GM13976 (cell line): Measurements from ENCODE around the gene OR4D1.
A peak's percentile ranks its signal among the peaks of the same experiment; 100 is the strongest.

Experiments
- DNase-seq: peaks from one replicate; pipeline ENCODE4 v3.0.0; 2012; ENCODE audit warnings: low spot score
- CTCF ChIP-seq: IDR thresholded peaks from 2 replicates; pipeline ENCODE4 v1.5.1; 2012; ENCODE audit warnings: borderline replicate concordance, mild to moderate bottlenecking; ENCODE audit not compliant: insufficient read depth; ENCODE audit errors: extremely low read depth, missing control alignments, control extremely low read depth
- in situ Hi-C: fragments of 300-500 bp; cut with MboI; formaldehyde crosslinking; loops from one replicate; pipeline ENCODE4 v1.12.0; 2022; ENCODE audit warnings: low sequenced_read_pairs, mixed read lengths, inconsistent platforms; ENCODE audit not compliant: unreplicated experiment

Gene OR4D1

DNA sequence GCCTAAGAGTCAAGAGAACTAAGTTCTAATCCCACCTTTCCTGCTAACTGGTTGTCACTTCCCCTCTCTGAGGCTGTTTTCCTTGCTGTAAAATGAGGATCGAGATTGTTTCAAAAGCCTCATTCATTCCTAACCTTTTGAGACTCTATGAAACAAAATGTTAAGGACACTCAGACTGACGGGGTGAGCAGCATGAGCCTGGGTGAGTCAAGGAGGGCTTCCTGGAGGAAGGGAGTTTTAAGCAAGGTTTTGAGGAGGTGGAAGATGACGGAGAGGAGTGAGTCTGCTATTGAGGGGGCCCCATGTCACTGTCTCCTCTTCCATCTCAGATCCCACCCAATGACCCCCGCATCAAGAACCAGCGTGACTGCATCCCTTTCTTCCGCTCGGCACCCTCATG lies 48.4 kb downstream of the OR4D1 start:
- no peak for DNase-seq
- no peak for TF ChIP-seq CTCF
- in situ Hi-C loops, result no loop called here

DNA sequence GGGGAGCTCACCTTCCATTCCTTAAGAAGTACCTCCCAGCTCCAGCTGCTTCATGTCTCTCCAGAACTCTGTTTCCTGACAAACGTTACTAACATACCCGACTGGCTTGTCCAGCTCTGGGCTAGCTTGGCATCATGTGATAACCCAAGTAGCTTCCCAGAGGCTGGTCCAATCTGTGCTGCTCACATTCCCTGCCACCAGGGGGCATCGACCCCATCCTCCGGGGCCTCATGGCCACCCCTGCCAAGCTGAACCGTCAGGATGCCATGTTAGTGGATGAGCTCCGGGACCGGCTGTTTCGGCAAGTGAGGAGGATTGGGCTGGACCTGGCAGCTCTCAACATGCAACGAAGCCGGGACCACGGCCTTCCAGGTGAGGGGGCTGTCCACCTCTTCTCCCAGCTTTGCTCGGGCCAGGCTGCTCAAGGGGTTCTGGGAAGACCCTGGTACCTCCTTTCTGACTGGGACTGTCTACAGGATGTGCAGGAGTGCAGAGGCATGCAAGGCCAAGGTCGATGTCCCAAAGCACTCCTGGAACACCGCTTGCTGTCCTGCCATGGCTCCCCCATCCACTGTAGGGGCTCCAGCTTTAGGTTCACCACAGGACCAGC lies 51.9 kb downstream of the OR4D1 start:
- peak; percentile 55 for TF ChIP-seq CTCF
- DNase-seq, result peak; percentile 78
- in situ Hi-C loops, result no loop called here

- no peak for TF ChIP-seq CTCF
- in situ Hi-C loops, result no loop called here
- peak; percentile 10 for DNase-seq
Measured at GRCh38 chr17:58202859-58203258, 54.7 kb downstream of the OR4D1 start.

DNA sequence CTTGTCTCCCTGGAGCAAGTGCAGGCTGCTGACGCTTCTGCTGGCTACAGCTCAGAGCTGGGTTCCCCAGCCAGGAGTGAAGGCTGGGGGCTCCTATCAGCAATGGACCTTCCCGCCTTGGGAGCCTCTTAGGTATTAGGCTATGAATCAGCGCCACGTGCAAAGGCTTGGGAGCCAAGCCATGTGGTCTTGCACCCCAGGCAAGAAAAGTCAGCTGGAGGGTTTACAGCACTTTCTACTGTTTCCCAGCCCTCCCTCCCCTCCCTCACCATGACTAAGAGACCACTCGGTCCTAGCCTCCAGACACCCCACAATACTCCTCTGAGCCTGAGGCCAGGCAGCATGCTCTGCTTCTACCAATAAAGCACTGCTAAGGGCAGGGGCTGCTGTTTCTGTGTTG lies 56.6 kb downstream of the OR4D1 start:
- in situ Hi-C loops, result no loop called here
- TF ChIP-seq CTCF, result no peak

GRCh38 chr17:58205936-58206335 lies 57.8 kb downstream of the OR4D1 start:
- in situ Hi-C loops, result no loop called here
- no peak for TF ChIP-seq CTCF
- DNase-seq, result peak; percentile 8

More for the DNA sequence above, 56.6 kb downstream of the OR4D1 start:
- DNase-seq, result peak; percentile 12

DNA sequence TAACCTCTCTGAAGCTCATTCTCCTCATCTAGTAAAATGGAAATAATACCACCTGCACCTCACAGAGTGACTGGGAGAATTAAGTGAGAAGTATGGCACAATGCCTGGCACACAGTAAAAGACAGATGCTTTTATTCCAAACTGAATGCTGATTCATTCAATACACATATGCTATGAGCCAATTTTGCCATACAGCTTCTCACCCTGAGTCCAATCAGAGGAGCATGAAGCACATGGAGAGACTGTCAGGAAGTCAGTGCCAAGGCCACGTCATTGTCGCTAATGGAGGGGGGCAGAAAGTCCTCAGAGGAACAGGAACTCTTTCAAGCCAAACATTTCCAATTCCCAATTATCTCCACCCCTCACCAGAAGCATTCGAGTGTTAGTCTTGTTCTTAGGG lies 59.3 kb downstream of the OR4D1 start:
- no peak for DNase-seq
- no peak for TF ChIP-seq CTCF
- in situ Hi-C loops, result no loop called here
